Activated T-cell treated with anti-CD3 and anti-CD28 coated beads, Interleukin-2, amount 50 U/mL, for 24 hours (primary cell): ENCODE measurements around the gene TIMM22.

Source experiments
- DNase-seq: peaks from one replicate; pipeline ENCODE4 v3.0.0-alpha.2; 2020
- H3K27ac Mint-ChIP-seq: 2 replicates; pipeline ENCODE4 v1.8.0; 2020; ENCODE audit warnings: mild to moderate bottlenecking, mixed read lengths
- H3K27me3 Mint-ChIP-seq: 2 replicates; pipeline ENCODE4 v1.8.0; 2020; ENCODE audit warnings: mixed read lengths
- H3K36me3 Mint-ChIP-seq: 2 replicates; pipeline ENCODE4 v1.8.0; 2020; ENCODE audit warnings: low read depth, mixed read lengths
- H3K4me1 Mint-ChIP-seq: 2 replicates; pipeline ENCODE4 v1.8.0; 2020; ENCODE audit warnings: low read depth, mixed read lengths
- H3K4me3 Mint-ChIP-seq: 2 replicates; pipeline ENCODE4 v1.8.0; 2020; ENCODE audit warnings: mild to moderate bottlenecking, moderate library complexity, mixed read lengths
- H3K9me3 Mint-ChIP-seq: 2 replicates; pipeline ENCODE4 v1.8.0; 2020; ENCODE audit warnings: mixed read lengths

Gene TIMM22

GRCh38 chr17:1029922-1030644 is 33.2 kb downstream of the TIMM22 start:
- H3K4me1 Mint-ChIP-seq, result no peaks in the 10 kb centered on the region
- H3K27me3 Mint-ChIP-seq, result no peaks in the 10 kb centered on the region
- H3K4me3 Mint-ChIP-seq, result no peak overlapping the region
- no peak overlapping the region for H3K27ac Mint-ChIP-seq
- H3K9me3 Mint-ChIP-seq, result no peaks in the 10 kb centered on the region
- H3K36me3 Mint-ChIP-seq, result peaks cover 27% of the 10 kb centered on the region
- no peak for DNase-seq

DNA sequence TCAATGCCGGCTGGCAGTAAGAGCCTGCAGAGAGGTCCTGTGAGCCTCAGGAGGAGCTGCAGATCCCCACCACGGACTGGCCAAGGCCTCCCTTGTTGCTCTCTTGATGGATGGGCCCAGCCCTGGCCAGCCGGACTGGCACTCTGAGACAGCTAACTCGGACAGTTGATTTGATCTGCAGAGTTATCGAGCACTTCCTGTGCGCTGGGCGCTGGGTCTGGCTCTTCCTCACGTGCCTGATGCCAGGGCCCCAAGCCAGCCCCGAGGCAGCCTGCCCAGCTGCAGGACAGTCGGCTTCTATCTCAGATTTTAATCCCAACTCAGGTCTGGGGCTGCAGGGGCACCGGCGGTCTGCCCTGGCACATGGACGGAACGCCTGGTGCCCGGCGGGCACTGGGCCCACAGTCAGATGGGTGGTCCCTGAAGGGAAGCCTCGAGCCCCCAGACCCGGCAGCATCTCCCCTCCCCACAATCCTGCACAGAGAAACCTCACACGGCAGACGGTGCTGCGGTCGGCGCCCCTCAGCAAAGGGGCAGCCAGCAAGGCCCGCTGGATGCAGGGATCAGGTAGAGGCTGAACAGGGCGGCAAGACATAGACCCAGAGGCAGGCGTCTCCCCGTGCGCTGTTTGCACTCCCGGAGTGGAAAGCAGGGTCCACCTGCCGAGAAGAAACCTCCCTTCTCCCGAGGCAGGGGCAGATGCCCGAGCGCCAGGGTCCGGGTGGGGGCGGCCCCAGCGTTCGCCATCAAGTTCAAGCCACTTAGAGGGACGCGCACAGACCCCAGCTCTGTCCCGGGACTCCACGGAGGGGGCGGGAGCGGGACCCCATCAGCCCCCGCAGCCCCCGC is 34.0 kb downstream of the TIMM22 start:
- Mint-ChIP-seq H3K27me3 (no peaks in the 10 kb centered on the region), H3K4me3 (no peak overlapping the region), H3K27ac (no peak overlapping the region), H3K9me3 (no peaks in the 10 kb centered on the region), H3K36me3 (peaks cover 20% of the 10 kb centered on the region), H3K4me1 (no peaks in the 10 kb centered on the region)
- no peak for DNase-seq

DNA sequence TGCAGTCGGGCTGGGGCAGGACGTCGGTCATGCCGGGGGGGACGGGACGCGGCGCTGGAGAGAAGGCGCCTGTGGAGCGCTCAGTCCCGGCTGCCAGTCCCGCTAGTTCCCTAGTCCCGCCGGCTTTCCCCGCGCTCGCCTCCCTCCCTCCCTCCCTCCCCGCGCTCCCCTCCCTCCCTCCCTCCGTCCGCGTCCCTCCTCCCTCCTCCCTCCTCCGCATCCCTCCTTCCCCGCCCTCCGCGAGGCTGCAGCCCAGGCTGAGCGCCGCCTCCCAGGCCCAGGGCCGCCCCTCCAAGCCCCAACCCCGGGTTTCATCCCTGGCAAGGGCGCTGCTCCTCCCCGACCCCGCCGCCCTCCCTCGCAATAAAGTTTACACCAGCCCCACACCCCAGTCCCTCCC is 34.8 kb downstream of the TIMM22 start:
- H3K9me3 Mint-ChIP-seq, result no peaks in the 10 kb centered on the region
- no peaks in the 10 kb centered on the region for H3K27me3 Mint-ChIP-seq
- no peak overlapping the region for H3K4me3 Mint-ChIP-seq
- no peak for DNase-seq
- H3K4me1 Mint-ChIP-seq, result no peaks in the 10 kb centered on the region
- H3K36me3 Mint-ChIP-seq, result peaks cover 17% of the 10 kb centered on the region
- H3K27ac Mint-ChIP-seq, result no peak overlapping the region

- H3K36me3 Mint-ChIP-seq, result peaks cover 15% of the 10 kb centered on the region
- H3K9me3 Mint-ChIP-seq, result no peaks in the 10 kb centered on the region
- no peaks in the 10 kb centered on the region for H3K4me1 Mint-ChIP-seq
- H3K27me3 Mint-ChIP-seq, result no peaks in the 10 kb centered on the region
- no peak for DNase-seq
- no peak overlapping the region for H3K27ac Mint-ChIP-seq
- H3K4me3 Mint-ChIP-seq, result no peak overlapping the region
Observed at GRCh38 chr17:1032391-1032790, 35.5 kb downstream of the TIMM22 start.

DNA sequence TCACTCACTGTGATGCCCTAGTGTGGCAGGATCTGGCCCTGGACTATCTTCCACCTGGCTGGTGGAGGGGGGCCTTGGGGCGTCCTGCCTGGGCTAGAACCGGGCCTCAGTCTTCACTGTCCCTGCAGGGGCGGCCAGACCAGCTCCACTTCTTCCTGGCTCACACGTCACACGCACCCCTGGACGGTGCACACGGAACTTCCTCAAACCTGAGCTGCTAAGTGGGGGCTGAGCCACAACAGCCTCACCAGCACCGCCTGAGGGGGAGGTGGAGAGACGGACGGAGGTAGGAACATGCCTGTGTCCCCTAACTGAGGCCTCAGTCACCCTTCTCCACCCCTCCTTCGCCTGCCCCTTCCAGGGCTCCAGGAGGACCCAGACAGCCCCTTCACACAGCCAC is 36.6 kb downstream of the TIMM22 start:
- no peak overlapping the region for H3K27ac Mint-ChIP-seq
- no peak for DNase-seq
- no peaks in the 10 kb centered on the region for H3K9me3 Mint-ChIP-seq
- no peaks in the 10 kb centered on the region for H3K4me1 Mint-ChIP-seq
- H3K36me3 Mint-ChIP-seq, result peaks cover 11% of the 10 kb centered on the region
- H3K4me3 Mint-ChIP-seq, result no peak overlapping the region
- no peaks in the 10 kb centered on the region for H3K27me3 Mint-ChIP-seq

DNA sequence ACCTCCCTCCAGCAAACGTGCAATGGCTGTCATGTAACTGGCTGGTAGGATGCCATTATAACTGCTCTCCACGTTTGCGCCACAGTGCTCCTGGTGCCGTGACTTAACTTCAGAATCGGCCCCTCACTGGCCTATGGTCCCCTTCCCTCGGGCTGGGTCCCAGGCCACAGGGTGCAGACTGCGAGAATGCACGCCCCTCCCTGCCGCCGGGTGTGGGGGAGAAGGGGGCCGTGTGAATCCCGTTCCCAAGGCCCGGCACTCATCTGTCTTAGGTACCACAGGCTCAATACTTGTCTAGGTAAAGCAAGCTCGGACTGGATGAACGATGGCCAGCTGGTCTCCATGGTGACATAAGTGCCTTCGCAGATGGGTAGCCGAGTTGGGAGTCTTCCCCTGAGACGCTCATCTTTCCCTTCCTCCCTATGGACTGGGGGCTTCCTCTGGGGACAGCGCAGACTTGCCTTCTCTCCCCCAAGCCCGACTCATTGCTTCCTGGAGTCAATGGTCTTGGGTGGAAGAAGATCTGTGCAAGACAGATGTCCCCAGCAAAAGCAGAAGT is 37.8 kb downstream of the TIMM22 start:
- Mint-ChIP-seq H3K4me1 (no peaks in the 10 kb centered on the region), H3K27ac (no peak overlapping the region), H3K4me3 (no peak overlapping the region), H3K27me3 (no peaks in the 10 kb centered on the region), H3K9me3 (no peaks in the 10 kb centered on the region), H3K36me3 (peaks cover 11% of the 10 kb centered on the region)
- DNase-seq, result no peak

DNA sequence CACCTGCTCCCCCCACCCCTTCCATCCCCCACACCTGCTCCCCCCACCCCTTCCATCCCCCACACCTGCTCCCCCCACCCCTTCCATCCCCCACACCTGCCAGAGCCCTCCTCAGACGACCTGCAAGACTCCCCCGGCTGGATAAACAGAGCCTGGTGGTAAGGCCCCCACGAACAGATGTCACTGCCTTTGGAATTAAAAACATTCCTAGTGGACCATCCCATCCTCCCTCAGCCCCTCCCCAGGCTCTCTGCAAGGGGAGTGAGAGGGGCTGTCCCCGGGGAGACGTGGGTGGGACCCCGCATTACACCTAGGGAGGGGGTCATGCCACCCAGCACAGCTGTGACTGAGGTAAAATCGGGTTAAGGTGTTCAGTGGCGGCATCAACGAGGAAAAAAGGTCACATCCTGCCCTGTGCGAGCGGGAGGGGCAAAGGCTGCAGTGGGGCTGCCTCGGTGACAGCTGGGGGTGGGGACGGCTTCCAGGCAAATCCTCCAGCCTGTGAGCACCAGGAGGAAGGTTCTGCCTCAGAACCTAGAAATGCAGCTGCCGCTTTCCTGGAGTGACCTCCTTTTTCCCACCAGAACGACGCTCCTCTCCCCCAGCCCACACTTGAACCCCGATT is 38.7 kb downstream of the TIMM22 start:
- no peak overlapping the region for H3K4me3 Mint-ChIP-seq
- H3K36me3 Mint-ChIP-seq, result peaks cover 13% of the 10 kb centered on the region
- DNase-seq, result no peak
- no peaks in the 10 kb centered on the region for H3K27me3 Mint-ChIP-seq
- no peaks in the 10 kb centered on the region for H3K4me1 Mint-ChIP-seq
- H3K9me3 Mint-ChIP-seq, result no peaks in the 10 kb centered on the region
- H3K27ac Mint-ChIP-seq, result peak overlapping the region; percentile 6

GRCh38 chr17:1036171-1036844 is 39.4 kb downstream of the TIMM22 start:
- Mint-ChIP-seq H3K36me3 (peaks cover 13% of the 10 kb centered on the region), H3K4me3 (no peak overlapping the region), H3K27me3 (no peaks in the 10 kb centered on the region), H3K9me3 (no peaks in the 10 kb centered on the region), H3K27ac (no peak overlapping the region), H3K4me1 (no peaks in the 10 kb centered on the region)
- DNase-seq, result no peak

- Mint-ChIP-seq H3K27me3 (no peaks in the 10 kb centered on the region), H3K36me3 (peaks cover 15% of the 10 kb centered on the region), H3K4me3 (no peak overlapping the region), H3K9me3 (no peaks in the 10 kb centered on the region), H3K4me1 (no peaks in the 10 kb centered on the region), H3K27ac (no peak overlapping the region)
- DNase-seq, result no peak
Observed at GRCh38 chr17:1036845-1037237, 39.9 kb downstream of the TIMM22 start.

- H3K27ac Mint-ChIP-seq, result no peak overlapping the region
Observed at GRCh38 chr17:1037238-1037879, 40.4 kb downstream of the TIMM22 start.

GRCh38 chr17:1038459-1039122 is 41.7 kb downstream of the TIMM22 start:
- peaks cover 18% of the 10 kb centered on the region for H3K36me3 Mint-ChIP-seq
- no peaks in the 10 kb centered on the region for H3K9me3 Mint-ChIP-seq
- no peak overlapping the region for H3K27ac Mint-ChIP-seq
- no peaks in the 10 kb centered on the region for H3K4me1 Mint-ChIP-seq
- no peak overlapping the region for H3K4me3 Mint-ChIP-seq
- DNase-seq, result no peak
- H3K27me3 Mint-ChIP-seq, result no peaks in the 10 kb centered on the region

More at GRCh38 chr17:1037238-1037879, 40.4 kb downstream of the TIMM22 start:
- Mint-ChIP-seq H3K36me3 (peaks cover 21% of the 10 kb centered on the region), H3K4me1 (no peaks in the 10 kb centered on the region), H3K27me3 (no peaks in the 10 kb centered on the region), H3K9me3 (no peaks in the 10 kb centered on the region), H3K4me3 (no peak overlapping the region)
- DNase-seq, result no peak

GRCh38 chr17:1039123-1039507 is 42.2 kb downstream of the TIMM22 start:
- peaks cover 15% of the 10 kb centered on the region for H3K36me3 Mint-ChIP-seq
- H3K9me3 Mint-ChIP-seq, result no peaks in the 10 kb centered on the region
- DNase-seq, result no peak
- no peaks in the 10 kb centered on the region for H3K4me1 Mint-ChIP-seq
- H3K27me3 Mint-ChIP-seq, result no peaks in the 10 kb centered on the region
- no peak overlapping the region for H3K27ac Mint-ChIP-seq
- no peak overlapping the region for H3K4me3 Mint-ChIP-seq

DNA sequence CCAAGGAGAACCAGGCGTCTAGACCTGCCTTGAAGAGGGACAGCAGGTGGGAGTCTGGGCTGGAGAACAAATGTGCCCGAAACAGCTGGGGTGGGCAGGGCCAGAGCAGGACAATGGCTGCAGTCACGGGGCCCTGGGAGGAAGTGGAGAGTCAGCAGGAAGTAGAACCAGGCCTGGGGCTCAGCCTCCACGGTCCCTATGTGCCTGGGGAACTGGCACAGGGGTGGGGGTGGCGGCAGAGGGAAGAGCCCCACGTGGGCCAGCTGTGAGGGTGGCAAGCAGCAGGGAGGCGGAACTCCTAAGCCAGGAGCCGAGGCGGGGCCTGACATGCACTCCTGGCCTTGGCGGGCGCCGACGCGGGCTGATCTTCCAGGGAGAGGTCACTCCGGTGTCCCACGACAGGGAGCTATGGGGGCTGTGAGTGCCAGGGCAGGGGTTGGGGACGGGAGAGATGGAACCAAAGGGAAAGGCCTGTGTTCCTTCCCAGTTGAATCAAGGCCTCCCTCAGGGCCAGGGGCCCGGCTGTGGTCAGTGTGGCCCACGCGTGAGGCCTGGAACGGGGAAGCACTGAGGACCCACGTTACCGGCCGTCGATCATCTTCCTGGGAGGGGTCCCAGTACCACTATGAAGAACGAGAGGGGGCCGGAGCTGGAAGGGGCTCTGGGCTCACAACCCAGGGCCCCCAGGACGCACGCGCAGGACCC is 42.7 kb downstream of the TIMM22 start:
- Mint-ChIP-seq H3K27ac (no peak overlapping the region), H3K4me1 (no peaks in the 10 kb centered on the region), H3K36me3 (peaks cover 17% of the 10 kb centered on the region), H3K27me3 (no peaks in the 10 kb centered on the region), H3K9me3 (no peaks in the 10 kb centered on the region), H3K4me3 (no peak overlapping the region)
- DNase-seq, result no peak
